NCI-H226 (cell line): Measurements from ENCODE around the gene SNRPA.
"Not testable (repeated sequence)": the region's sequence is repeated elsewhere in the genome, so short reads cannot be mapped to it uniquely, and the experiment has no call there.

Experiments
- DNase-seq: peaks from one replicate; pipeline ENCODE4 v3.0.0-alpha.2; 2015

SNRPA gene

DNA sequence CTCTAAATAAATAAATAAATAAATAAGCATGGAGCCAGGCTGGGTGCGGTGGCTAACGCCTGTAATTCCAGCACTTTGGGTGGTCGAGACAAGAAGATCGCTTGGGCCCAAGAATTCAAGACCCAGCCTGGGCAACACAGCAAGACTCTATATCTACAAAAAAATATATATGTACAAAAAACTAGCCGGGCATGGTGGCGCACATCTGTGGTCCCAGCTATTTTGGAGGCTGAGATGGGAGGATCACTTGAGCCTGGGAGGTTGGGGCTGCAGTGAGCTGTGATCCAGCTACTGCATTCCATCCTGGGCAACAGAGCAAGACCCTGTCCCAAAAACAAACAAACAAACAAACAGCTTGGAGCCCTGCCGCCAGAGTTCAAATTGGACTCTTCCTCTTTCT, 3.5 kb upstream of the SNRPA start:
- DNase-seq, result no peak

- peak; percentile 98 for DNase-seq
Measured at GRCh38 chr19:40750058-40750873, 737 bp upstream of the SNRPA start, which contains the start of gene ACTMAP. ACTMAP (minus strand) TSS chr19:40750477; CDS start chr19:40749803, 674 bp downstream.

- DNase-seq, result no peak
Measured at GRCh38 chr19:40752257-40752781, 1.3 kb downstream of the SNRPA start.

GRCh38 chr19:40754611-40755247, 3.7 kb downstream of the SNRPA start:
- no peak for DNase-seq

- DNase-seq, result no peak
Measured at GRCh38 chr19:40755248-40755624, 4.2 kb downstream of the SNRPA start.

DNA sequence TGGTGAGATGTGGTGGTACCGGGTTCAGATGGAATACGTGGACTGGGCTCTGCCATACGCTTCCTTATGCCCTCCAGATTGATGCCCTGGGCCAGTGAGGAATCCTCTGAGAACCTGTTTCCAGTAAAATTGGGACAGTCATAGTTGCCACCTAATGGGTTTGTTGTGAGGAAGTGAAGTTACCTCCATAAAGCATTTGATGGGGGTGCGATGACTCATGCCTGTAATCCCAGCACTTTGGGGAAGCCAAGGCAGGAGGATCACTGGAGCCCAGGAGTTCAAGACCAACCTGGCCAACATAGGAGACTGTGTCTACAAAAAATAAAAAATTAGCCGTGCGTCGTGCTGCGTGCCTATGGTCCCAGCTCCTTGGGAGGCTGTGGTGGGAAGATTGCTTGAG, 4.8 kb downstream of the SNRPA start:
- no peak for DNase-seq

DNA sequence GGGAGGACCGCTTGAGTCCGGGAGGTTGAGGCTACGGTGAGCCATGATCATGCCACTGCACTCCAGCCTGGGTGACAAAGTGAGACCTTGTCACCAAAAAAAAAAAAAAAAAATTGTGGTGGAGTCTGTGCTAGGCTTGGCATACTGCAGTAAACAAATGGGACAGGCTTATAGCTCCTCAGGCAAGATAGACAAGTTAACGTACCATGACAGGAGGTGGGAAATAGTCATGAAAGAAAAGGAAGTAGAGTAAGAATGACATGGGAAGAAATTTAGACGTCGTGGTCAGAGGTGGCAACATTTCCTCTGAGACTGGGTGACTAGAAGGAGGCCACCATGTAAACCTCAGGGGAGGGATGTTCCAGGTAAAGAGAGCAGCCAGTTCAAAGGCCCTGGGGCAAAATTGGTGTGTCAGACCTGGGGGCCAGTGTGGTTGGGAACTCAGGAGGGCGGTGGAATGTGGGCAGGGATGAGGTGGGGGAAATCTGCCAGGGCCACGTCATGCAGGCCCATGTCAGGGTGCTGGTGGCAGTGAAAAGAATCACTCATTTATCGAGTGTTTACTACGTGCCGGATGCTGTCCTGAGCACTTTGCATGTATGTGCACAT, 5.6 kb downstream of the SNRPA start:
- DNase-seq, result no peak

DNA sequence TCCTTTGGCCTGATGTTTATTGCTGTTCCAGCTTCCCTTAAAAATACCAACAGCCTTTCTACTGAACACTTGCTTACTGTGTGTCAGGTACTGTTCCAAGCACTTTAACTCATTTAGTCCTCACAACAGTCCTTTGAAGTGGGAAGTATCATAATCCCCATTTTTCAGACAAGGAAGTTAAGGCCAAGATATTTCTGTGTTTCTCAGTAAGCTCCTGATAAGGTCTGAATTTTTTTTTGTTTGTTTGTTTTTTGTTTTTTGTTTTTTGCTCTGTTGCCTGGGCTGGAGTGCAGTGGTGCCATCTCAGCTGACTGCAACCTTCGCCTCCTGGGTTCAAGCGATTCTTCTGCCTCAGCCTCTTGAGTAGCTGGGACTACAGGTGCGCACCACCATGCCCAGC, 7.5 kb downstream of the SNRPA start:
- no peak for DNase-seq

DNA sequence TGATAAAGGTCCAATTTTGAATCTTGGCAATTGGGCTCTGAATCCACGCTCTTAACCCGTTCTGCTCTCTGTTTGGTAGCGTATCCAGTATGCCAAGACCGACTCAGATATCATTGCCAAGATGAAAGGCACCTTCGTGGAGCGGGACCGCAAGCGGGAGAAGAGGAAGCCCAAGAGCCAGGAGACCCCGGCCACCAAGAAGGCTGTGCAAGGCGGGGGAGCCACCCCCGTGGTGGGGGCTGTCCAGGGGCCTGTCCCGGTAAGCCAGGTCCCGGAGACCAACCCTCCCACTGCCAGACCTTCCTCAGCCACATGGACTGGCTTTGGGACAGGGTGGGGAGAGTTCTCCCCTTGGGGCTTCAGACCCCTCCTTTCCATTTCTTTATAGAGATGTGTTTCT, 8.3 kb downstream of the SNRPA start:
- no peak for DNase-seq

DNA sequence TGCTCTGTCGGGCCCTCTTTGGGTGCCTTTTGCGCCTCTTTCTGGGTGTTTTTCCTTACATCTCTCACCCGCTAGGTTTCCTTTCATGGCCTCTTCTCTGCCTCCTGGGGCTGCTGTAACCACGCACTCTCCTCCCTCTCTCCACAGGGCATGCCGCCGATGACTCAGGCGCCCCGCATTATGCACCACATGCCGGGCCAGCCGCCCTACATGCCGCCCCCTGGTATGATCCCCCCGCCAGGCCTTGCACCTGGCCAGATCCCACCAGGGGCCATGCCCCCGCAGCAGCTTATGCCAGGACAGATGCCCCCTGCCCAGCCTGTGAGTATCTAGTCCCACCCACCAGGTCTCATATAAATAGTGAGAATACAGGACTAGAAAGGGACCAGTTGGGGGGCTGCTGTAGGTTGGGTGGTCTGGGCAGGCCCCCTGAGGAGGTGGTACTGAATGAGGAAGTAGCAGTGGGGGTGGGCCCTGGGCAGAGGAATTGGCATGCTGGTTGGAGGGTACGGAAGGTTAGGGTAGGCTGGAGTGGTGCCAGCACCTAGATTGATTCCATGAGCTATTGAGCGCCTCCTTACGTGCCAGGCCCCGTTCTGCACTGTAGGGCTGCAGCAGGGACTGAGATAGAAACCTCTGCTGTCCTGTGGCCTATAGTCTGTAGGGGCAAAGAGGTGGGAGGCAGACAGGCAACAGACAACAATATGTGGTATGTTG, 11.9 kb downstream of the SNRPA start:
- no peak for DNase-seq

- no peak for DNase-seq
Measured at GRCh38 chr19:40763526-40763925, 12.5 kb downstream of the SNRPA start.

- no peak for DNase-seq
Measured at GRCh38 chr19:40763963-40764362, 13.0 kb downstream of the SNRPA start.

- DNase-seq, result not testable (repeated sequence)
Measured at GRCh38 chr19:40766385-40766784, 15.4 kb downstream of the SNRPA start.

DNA sequence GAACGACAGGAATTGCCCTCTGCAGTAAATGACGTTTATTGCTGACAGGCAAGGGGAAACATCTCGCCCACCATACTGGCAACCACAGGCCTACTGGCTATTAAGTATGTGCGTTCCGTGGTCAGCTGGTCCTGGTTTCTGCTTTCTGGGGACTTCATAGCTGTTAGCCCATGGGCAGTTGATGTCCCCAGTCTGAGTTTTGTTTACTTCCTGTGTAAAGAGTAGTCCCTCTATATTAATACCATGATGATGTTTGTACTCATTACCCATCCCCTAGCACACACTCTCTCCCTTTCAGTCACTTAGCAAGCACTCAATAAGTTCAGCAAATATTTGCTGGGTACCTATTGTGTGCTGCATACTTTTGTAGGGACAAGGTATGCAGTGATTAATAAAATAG, 17.9 kb downstream of the SNRPA start:
- no peak for DNase-seq

- not testable (repeated sequence) for DNase-seq
Measured at GRCh38 chr19:40771101-40771862, 20.3 kb downstream of the SNRPA start.

- DNase-seq, result no peak
Measured at GRCh38 chr19:40774916-40775631, 24.1 kb downstream of the SNRPA start, which contains the start of gene MIA. MIA (plus strand) TSS chr19:40775521; CDS start chr19:40775543, 22 bp downstream.

- DNase-seq, result no peak
Measured at GRCh38 chr19:40775632-40776022, 24.6 kb downstream of the SNRPA start.

- no peak for DNase-seq
Measured at GRCh38 chr19:40776364-40776763, 25.4 kb downstream of the SNRPA start.

- DNase-seq, result peak; percentile 63
Measured at GRCh38 chr19:40776932-40777644, 26.1 kb downstream of the SNRPA start.

GRCh38 chr19:40777645-40777936, 26.6 kb downstream of the SNRPA start:
- no peak for DNase-seq
